Measurements from ENCODE around the gene BAIAP3.

DNA sequence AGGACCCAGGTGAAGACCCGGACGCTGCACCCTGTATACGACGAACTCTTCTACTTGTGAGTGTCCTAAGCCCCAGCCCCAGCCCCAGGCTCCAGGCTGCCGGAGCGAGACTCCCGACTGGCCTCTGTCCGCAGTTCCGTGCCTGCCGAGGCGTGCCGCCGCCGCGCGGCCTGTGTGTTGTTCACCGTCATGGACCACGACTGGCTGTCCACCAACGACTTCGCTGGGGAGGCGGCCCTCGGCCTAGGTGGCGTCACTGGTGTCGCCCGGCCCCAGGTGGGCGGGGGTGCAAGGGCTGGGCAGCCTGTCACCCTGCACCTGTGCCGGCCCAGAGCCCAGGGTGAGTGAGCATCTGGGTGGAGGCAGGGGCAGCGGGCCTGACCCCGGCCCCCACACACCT lies 14.5 kb downstream of the BAIAP3 start:
- no peak for TF ChIP-seq EZH2 (IDR thresholded peaks at IDR 0.05; ENCODE audit: insufficient read depth, poor library complexity, severe bottlenecking)
- no peak for TF ChIP-seq EZH2phosphoT487 (IDR thresholded peaks at IDR 0.05; ENCODE audit: insufficient read depth, low read depth)
